DMS153 (cell line): ENCODE data around the gene MYO10.

Experiments used
- DNase-seq: peaks from one replicate; lab custom pipeline; 2025; lab: John Stamatoyannopoulos, UW

Gene MYO10

DNA sequence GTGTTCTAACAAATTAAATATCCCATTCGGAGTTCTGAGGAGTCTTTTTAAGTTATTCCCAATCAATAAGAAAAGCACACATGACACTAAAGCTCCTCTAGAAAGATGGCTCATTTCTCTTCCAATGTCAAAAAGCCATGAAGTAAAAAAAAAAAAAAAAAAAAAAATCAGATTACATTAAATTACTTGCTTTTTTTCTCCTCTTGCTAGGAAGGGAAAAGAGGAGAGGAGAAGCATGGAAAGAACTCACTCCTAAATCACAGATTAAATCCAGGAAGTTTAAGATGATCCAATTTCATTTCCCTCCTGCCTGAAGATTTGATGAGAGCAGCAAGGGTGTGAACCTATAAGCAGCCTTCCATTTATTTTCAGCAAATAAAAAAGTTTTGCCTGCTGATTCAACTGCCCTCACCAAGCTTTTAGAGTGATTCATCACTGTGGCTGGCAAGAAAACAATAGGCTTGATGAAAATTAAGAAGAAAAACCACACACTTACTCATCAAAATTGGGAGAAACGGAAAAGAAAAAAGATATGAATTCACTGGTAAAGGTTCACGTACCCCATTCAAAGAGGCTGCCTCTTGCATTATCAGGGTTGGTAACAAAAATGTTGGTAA is 19.7 kb downstream of the MYO10 start:
- DNase-seq = no peak

DNA sequence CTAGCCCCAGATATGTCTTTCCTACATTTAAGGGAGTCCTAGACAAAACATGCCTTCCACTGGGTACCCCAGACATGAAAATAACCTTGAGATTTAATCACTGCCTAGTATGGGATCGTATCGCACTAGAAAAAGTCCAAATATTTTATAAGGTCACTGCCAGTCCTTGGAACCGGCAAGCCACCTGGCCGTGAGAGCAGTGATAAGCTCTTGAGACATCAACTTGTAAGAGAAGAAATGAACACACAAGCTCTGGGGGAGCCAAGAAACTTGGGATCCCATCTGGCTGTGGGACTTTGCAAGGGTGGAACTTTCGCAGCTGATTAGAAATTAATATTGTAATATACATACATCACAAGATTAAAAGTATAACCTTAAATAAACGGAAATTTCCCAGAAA is 21.5 kb downstream of the MYO10 start:
- DNase-seq = no peak

DNA sequence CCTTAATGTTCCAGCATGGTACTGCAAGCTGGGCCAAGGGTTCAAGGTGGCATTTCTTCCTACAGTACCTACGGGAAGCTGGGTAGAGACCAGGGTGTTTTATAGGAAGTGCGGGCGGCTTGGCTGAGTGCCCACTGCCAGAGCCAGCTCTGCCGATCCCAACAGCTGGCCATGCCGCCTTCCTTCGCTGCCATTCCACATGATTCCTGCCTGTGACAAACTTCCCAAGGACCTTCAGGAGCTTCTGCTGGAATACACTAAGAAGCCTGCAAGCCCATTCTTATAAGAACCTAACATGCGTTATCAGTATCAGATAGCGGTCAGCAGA is 22.0 kb downstream of the MYO10 start:
- DNase-seq = no peak

DNA sequence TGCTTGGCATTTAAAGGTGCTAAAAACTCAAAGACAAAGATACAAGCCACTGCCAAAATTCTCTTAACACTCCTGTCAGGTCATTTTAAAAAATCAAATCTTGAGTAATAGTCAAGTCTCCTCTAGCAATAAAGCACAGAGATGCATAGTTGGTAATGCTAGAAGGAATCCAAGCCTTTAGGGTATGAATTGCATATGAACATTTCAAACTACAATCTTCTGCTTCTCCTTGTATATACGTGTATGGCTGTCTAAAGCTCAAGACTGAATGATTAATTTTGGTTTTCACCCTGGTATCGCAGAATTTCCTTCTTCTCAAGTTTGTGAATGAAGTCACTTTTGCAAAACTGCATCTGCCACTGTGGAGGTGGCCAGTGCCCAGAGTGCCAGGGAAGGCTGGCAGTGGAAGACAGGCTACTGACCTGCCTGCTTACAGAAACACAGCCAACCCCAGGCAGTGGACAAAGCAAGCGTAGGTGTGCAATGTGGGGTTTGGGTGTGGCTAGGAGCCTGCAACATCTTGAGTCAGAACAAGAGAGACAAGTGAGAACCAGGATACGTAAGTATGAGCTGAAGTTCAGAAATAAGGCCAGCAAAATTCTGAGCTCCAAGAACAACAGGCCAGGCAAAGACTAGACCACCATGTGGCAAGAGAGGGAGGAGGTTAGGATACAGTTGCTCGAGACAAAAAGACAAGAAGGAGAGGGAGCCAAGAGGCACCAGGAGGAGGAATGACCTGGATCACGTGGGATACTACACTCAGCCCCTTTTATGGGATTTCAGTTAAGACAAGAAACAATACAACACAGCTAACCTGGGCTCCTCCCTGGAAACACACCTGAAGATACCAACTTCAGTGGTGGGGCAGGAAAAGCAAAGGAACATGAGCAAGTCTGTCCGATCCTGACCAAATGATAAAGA is 22.6 kb downstream of the MYO10 start:
- DNase-seq = no peak

DNA sequence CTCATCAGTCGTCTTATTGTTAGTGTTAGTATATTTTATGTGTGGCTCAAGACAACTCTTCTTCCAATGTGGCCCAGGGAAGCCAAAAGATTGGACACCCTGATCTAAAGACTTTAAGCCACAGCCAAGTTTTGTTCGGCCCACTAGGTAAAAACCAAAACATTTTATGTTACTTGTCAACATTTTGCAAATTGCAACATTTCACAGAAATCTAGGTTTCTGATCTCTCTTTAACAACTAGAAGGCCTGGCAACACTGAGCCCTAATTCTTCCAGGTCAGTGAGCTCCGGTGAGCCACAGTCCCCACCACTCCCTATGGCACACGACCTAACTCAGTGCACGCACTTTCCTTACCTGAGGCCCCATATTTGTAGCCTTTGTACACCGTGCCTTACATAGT is 24.0 kb downstream of the MYO10 start:
- no peak for DNase-seq

- DNase-seq = peak; percentile 46
Measured at GRCh38 chr5:16909464-16909863, 26.6 kb downstream of the MYO10 start.

GRCh38 chr5:16907270-16907669 is 28.8 kb downstream of the MYO10 start:
- DNase-seq = no peak

GRCh38 chr5:16906255-16906654 is 29.8 kb downstream of the MYO10 start:
- DNase-seq = no peak

DNA sequence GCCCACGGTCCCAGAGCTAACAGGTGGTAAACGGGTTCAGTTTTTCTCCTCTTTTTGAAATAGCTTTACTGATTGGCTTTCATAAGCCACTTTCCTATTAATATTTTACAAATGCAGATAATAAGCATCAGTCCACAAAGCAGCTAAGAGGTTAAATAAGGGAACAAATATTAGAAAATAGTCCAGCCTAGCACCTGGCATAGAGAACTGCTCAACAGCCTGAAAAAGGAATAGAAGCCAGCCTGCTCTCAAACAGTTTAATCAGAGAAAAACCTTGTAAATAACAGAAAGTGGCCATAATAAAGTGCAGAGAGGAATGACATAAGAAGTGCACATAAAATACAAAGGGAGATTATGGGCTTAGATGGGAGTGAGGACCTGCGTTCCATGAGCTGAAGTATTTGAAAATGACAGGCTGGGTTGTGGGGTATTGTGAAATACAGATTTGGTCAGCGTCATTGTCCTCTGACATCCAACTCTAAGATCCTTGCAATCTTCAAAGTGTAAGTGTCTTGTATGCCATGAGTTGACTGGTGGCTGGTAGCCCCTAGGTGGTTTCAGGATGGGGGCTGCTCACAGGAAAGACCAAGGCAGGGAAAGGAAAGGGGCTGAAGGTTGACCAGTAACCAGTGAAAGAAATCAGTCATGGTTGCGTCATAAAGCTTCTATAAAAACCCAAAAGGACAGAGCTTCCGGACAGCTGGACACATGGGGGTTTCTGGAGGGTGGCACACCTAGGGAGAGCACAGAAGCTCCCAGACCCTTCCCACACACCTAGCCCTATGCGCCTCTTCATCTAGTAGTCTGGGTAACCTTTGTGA is 32.4 kb downstream of the MYO10 start:
- DNase-seq = no peak

DNA sequence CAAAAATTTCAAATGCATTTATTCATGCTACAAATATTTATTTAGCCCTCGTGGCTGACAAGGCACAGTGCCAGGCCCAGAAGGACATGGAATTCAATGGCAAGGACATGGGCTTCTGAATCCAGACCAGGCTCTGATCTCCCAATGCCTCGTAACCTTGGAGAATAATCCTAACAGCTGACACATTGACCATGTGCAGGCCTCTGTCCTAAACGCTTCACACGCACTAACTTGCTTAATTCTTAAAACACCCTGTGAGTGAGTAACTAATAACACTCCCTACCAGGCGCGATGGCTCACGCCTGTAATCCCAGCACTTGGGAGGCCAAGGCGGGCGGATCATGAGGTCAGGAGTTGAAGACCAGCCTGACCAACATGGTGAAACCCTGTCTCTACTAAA is 33.2 kb downstream of the MYO10 start:
- no peak for DNase-seq

- no peak for DNase-seq
Measured at GRCh38 chr5:16901021-16901644, 35.0 kb downstream of the MYO10 start.

DNA sequence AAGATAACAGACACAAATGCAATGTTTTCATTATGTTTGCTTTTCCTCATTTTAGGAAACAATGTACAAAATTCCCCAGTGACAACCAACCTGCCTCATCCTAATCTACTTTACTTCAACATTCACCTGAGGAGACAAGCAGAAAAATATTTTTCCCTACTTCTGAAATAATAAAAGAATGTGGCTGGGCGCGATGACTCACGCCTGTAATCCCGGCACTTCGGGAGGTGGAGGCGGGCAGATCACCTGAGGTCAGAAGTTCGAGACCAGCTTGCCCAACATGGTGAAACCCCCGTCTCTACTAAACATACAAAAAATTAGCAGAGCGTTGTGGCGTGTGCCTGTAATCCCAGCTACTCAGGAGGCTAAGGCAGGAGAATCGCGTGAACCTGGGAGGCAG is 36.9 kb downstream of the MYO10 start:
- DNase-seq = no peak

GRCh38 chr5:16897800-16898199 is 38.3 kb downstream of the MYO10 start:
- DNase-seq = no peak

- DNase-seq = peak; percentile 58
Measured at GRCh38 chr5:16897284-16897704, 38.8 kb downstream of the MYO10 start.

DNA sequence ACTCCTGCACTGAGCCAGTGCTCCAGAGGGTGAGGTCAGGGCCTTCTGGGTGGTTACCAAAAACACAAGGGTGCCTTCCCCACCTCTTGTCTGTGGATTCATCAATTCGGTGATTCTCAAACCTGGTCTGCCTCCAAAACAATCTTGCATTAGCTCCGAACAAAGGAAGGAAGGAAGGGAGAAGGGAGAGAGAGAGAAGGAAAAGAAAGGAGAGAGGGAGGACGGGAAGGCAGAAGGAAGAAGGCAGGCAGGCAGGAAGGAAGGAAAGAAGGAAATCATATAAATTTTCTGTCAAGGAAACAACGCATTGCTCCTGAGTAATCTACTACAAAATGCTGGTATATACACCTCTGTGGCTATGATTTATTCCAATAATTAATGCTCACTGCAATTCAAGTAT is 39.3 kb downstream of the MYO10 start:
- DNase-seq = no peak

DNA sequence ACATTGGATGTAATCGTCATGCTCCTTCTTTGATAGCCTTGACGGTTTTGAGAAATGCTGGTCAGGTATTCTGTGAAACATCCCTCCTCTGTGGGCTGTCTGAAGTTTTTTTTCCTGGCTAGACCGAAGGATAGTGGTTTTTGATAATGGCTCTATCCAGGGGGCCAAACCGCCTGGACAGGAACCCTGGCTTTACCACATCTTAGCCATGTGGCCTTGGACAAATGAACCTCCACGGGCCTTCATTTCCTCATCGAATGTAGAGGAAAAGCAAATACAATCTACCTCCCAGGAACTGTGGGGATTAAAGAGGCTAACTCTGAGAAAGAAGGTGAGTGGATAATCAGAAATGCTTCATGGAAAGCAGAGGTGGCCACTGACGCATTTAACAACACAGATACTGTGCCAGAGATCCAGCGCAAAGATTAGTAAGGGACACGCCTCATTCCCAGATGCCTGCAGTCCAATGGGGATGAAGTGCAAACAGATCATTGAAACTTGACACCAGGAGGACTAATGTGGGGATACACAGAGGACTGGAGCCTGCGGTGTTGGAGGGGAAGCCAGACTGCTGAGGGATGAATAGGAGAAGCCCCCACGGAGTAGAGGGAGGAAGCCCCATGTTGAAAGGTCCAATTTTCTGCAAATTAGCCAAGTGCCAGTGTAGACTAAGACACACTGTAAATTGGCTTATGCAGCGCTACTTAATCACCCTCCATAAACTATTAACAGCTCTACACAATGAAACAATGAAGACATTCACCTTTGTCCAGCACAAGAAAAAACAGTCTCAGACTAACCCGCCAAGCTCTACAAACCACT is 41.6 kb downstream of the MYO10 start:
- DNase-seq = peak; percentile 79

DNA sequence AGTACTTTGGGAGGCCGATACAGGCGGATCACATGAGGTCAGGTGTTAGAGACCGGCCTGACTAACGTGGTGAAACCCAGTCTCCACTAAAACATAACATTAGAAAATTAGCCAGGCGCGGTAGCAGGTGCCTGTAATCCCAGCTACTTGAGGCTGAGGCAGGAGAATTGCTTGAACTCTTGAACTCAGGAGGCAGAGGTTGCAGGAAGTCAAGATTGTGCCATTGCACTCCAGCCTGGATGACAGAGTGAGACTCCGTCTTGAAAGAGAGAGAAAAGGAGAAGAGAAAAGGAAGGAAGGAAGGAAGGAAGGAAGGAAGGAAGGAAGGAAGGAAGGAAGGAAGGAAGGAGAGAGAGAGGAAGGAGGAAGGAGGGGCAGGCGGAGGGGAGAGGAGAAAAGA is 45.1 kb downstream of the MYO10 start:
- no peak for DNase-seq

- DNase-seq = no peak
Measured at GRCh38 chr5:16889972-16890519, 46.0 kb downstream of the MYO10 start.

DNA sequence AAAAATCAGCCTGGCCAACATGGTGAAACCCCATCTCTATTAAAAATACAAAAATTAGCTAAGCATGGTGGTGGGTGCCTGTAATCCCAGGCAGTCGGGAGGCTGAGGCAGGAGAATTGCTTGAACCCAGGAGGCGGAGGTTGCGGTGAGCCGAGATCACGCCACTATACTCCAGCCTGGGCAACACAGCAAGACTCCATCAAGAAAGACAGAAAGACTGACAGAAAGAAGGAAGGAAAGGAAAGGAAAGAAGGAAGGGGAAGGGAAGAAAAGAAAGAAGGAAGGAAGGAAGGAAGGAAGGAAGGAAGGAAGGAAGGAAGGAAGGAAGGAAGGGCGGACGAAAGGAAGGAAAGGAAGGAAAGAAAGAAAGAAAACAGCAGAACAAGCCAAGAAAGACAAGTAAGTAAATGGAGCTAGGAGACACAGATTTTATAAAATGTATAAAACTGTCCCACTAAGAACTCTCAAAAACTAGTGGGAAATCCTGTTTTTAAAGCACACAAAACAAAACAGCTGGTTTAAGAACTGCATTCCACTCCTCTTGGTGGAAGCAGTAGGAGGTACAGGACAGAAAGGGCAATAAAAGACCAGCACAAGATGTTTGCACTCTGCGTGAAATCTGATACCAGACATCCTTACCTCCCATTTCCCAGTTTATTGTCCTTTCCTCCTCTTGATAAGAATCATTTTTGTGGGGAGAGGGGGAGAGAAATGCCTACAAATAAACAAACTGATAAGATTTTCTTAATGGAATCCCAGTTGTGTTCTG is 46.7 kb downstream of the MYO10 start:
- peak; percentile 50 for DNase-seq

DNA sequence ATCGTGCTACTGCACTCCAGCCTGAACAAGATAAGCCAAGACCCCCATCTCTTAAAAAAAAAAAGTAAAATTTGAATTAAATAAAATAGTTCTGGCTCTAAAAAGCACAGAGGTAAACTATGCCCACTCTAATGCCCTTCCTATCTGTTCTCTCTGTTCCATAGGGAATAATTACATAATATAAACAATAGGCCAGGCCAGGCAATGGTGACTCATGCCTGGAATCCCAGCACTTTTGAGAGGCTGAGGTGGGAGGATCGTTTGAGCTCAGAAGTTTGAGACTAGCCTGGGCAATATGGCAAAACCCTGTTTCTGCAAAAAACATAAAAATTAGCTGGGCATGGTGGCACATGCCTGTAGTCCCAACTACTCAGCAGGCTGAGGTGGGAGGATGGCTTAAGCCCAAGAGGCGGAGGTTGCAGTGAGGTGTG is 47.4 kb downstream of the MYO10 start:
- DNase-seq = peak; percentile 6
